HCT116 (cell line): ENCODE results near the gene TEKT3.
A peak's percentile ranks its signal among the peaks of the same experiment; 100 is the strongest.

Source experiments
- CTCF ChIP-seq, 3 experiments: fragments of 200-600 bp in 1 of 3; sonication (generic) in 1 of 3; IDR thresholded peaks in 2 of 3; conservative IDR thresholded peaks in 1 of 3; 2 replicates each; pipeline ENCODE4 v1.5.1; 2012 to 2017; ENCODE audit warnings: low read depth in 2 of 3, low read length in 2 of 3, antibody characterized with exemption in 1 of 3, borderline replicate concordance in 1 of 3, control low read depth in 1 of 3, mild to moderate bottlenecking in 1 of 3, mixed read lengths in 1 of 3, mixed run types in 1 of 3, moderate library complexity in 1 of 3; ENCODE audit not compliant: insufficient read depth in 1 of 3
- EGR1 ChIP-seq: IDR thresholded peaks from 2 replicates; pipeline ENCODE4 v1.6.1; 2012; ENCODE audit warnings: low read depth
- EZH2phosphoT487 ChIP-seq: fragments of 200-600 bp; IDR thresholded peaks from 2 replicates; pipeline ENCODE4 v1.6.1; 2018; ENCODE audit warnings: antibody characterized with exemption, borderline replicate concordance
- MAX ChIP-seq: IDR thresholded peaks from 2 replicates; pipeline ENCODE4 v1.6.1; 2012
- POLR2A ChIP-seq: IDR thresholded peaks from 2 replicates; pipeline ENCODE4 v1.7.0; 2011; ENCODE audit warnings: borderline replicate concordance; ENCODE audit not compliant: insufficient read depth, insufficient read length; ENCODE audit errors: extremely low read depth
- POLR2AphosphoS5 ChIP-seq: IDR thresholded peaks from 2 replicates; pipeline ENCODE4 v1.6.1; 2011; ENCODE audit warnings: mild to moderate bottlenecking, low read depth, low read length, moderate library complexity
- RAD21 ChIP-seq: IDR thresholded peaks from 2 replicates; pipeline ENCODE4 v1.6.1; 2012; ENCODE audit warnings: low read depth, mild to moderate bottlenecking
- SRF ChIP-seq: IDR thresholded peaks from 2 replicates; pipeline ENCODE4 v1.6.1; 2012; ENCODE audit warnings: low read depth
- YY1 ChIP-seq: IDR thresholded peaks from 2 replicates; pipeline ENCODE4 v1.6.1; 2011; ENCODE audit warnings: low read length, low read depth, moderate library complexity, mild to moderate bottlenecking; ENCODE audit not compliant: insufficient replicate concordance; ENCODE audit errors: extremely low read depth
- ZNF274 ChIP-seq: fragments of 200-500 bp; sonication (Bioruptor generic); IDR thresholded peaks from 2 replicates; pipeline ENCODE4 v1.6.1; 2014; ENCODE audit warnings: mild to moderate bottlenecking, low read depth, low read length, inconsistent platforms
- TF ChIP-seq, protein P1 (sequence below): IDR thresholded peaks from 2 replicates; pipeline ENCODE4 v1.6.1; 2012

GRCh38 chr17:15263206-15263579 lies 78.2 kb downstream of the TEKT3 start:
- TF ChIP-seq EZH2phosphoT487 (no peak), CTCF (IDR thresholded peaks at IDR 0.05 in 2 of 3, conservative IDR thresholded peaks at IDR 0.05 in 1 of 3; ENCODE audit: borderline replicate concordance in 1 of 3, insufficient read depth in 1 of 3, low read depth in 2 of 3, low read length in 2 of 3) (no peak), POLR2AphosphoS5 (no peak), POLR2A (no peak), ZNF274 (no peak), SRF (no peak), MAX (peak; percentile 24), RAD21 (no peak), EGR1 (no peak), YY1 (no peak)
- TF ChIP-seq, protein P1, sequence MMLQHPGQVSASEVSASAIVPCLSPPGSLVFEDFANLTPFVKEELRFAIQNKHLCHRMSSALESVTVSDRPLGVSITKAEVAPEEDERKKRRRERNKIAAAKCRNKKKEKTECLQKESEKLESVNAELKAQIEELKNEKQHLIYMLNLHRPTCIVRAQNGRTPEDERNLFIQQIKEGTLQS = no peak
